Kidney (tissue), 14 donors: ENCODE data around the gene TPT1. TPM values are rescaled to one million over a fixed set of nuclear protein-coding genes. Genes with fewer than 3 reads are reported as not detected.

Source experiments
- DNase-seq, 5 donors: peaks; one replicate each; pipeline ENCODE4 v3.0.0-alpha.2; 2013 to 2020
- FAIRE-seq: peaks from 2 replicates; lab custom pipeline; 2012; peaks lifted over from hg19 to GRCh38; lab: Jason Lieb, UNC
- H3K27ac ChIP-seq, 2 donors: one replicate each; pipeline ENCODE4 v1.7.0; 2013; ENCODE audit warnings: low read depth in 2 of 2, low read length in 2 of 2, inconsistent platforms in 1 of 2
- H3K27me3 ChIP-seq: one replicate; pipeline ENCODE4 v1.7.1; 2013; ENCODE audit warnings: low read length, inconsistent platforms; ENCODE audit not compliant: control insufficient read depth, insufficient read depth
- H3K36me3 ChIP-seq, 3 donors: one replicate each; pipeline versions ENCODE4 v1.7.0 to v1.7.1; 2013; ENCODE audit warnings: low read length in 3 of 3, control low read depth in 1 of 3, inconsistent platforms in 1 of 3; ENCODE audit not compliant: insufficient read depth in 3 of 3, control insufficient read depth in 2 of 3
- H3K4me1 ChIP-seq, 3 donors: one replicate each; pipeline versions ENCODE4 v1.7.0 to v1.7.1; 2013; ENCODE audit warnings: low read length in 3 of 3, inconsistent platforms in 1 of 3, low read depth in 1 of 3; ENCODE audit not compliant: control insufficient read depth in 2 of 3, insufficient read depth in 2 of 3
- H3K4me3 ChIP-seq, 3 donors: one replicate each; pipeline versions ENCODE4 v1.7.0 to v1.8.1; 2013; ENCODE audit warnings: low read length in 3 of 3, control low read depth in 1 of 3, inconsistent platforms in 1 of 3
- H3K9ac ChIP-seq, 3 donors: one replicate each; pipeline versions ENCODE4 v1.7.0 to v1.7.1; 2013; ENCODE audit warnings: low read length in 3 of 3, control low read depth in 1 of 3, inconsistent platforms in 1 of 3
- H3K9me3 ChIP-seq, 3 donors: one replicate each; pipeline versions ENCODE4 v1.7.0 to v1.7.1; 2013; ENCODE audit warnings: low read length in 3 of 3, control low read depth in 1 of 3, inconsistent platforms in 1 of 3; ENCODE audit not compliant: control insufficient read depth in 2 of 3, insufficient read depth in 1 of 3
- CTCF ChIP-seq: IDR thresholded peaks from 3 replicates; pipeline ENCODE4 v1.5.1; 2012; ENCODE audit warnings: mild to moderate bottlenecking, moderate library complexity, borderline replicate concordance; ENCODE audit not compliant: insufficient read depth; ENCODE audit errors: extremely low read depth
- intact Hi-C: fragments of 100-400 bp; cut with DNase I; formaldehyde crosslinking; loops from one replicate; pipeline ENCODE4 v1.11.1; 2022
- polyA plus RNA-seq: library from polyadenylated mRNA; stranded (reverse); fragments of 350-450 nt; fragmentation: Illumina TruSeq; extraction: RNeasy Lipid Tissue Mini Kit (QIAGEN cat#74804); gene quantifications from one replicate; pipeline ENCODE4 v1.2.3, GENCODE V29; 2014; ENCODE audit warnings: low read depth, low replicate concordance; ENCODE audit not compliant: insufficient read depth
- total RNA-seq: library from RNA; stranded (reverse); fragmentation: NEBNext Ultra II Directional; extraction: Animal tissue kit (Norgen Biotek cat#: 25700); gene quantifications from one replicate; pipeline ENCODE4 v1.2.1, GENCODE V29; 2021
- donor health status: control.
- donor health status: control.
- donor health status: control.
- donor health status: control.
- donor health status: control.
- donor health status: DM: yes; HTN: yes; CAD: no.
- donor health status: Normal renal cell carcinoma (clear cell type).

TPT1 gene
- total and polyA plus RNA-seq, 2 donors from 2014 or later, result 4,291 to 6,901 TPM

GRCh38 chr13:45289936-45290563, 50.9 kb downstream of the TPT1 start:
- FAIRE-seq (no peak), DNase-seq (no peak)
- intact Hi-C loops, result no loop called here
- no peaks in the 10 kb centered on the region for H3K36me3 ChIP-seq
- no peak overlapping the region for H3K27ac ChIP-seq
- no peaks in the 10 kb centered on the region for H3K4me1 ChIP-seq
- no peaks in the 10 kb centered on the region for H3K27me3 ChIP-seq
- no peak overlapping the region for H3K9ac ChIP-seq
- no peak overlapping the region for H3K4me3 ChIP-seq
- TF ChIP-seq CTCF, result no peak
- H3K9me3 ChIP-seq, result no peaks in the 10 kb centered on the region

Other genes with a start within 250 kb of the TPT1 start
- 16.6 TPM for gene GTF2F2, start 220.7 kb downstream of the TPT1 start, total RNA-seq
- 17.3 TPM for gene GTF2F2, start 220.7 kb downstream of the TPT1 start, polyA plus RNA-seq
- gene KCTD4, start 140.1 kb downstream of the TPT1 start, total RNA-seq, result 0.22 TPM
- gene KCTD4, start 140.1 kb downstream of the TPT1 start, polyA plus RNA-seq, result 0.34 TPM
- gene SLC25A30, start 77.2 kb upstream of the TPT1 start, total RNA-seq, result 47.1 TPM
- gene SLC25A30, start 77.2 kb upstream of the TPT1 start, polyA plus RNA-seq, result 32.9 TPM
- 26.0 TPM for gene COG3, start 123.8 kb upstream of the TPT1 start, total RNA-seq
- 18.0 TPM for gene COG3, start 123.8 kb upstream of the TPT1 start, polyA plus RNA-seq